Activated CD4-positive, alpha-beta memory T cell treated with anti-CD3 and anti-CD28 coated beads, Interleukin-2, amount 10 ng/mL, durations not matched to agents 7 days and 5 days (primary cell): Measurements from ENCODE around the gene NPIPB2. TPM values are rescaled to one million over a fixed set of nuclear protein-coding genes. Genes with fewer than 3 reads are reported as not detected.

Experiments
- CTCF ChIA-PET: fragments of 350-600 bp; sonication (Branson Sonifier 250); formaldehyde crosslinking; loops from one replicate; lab custom pipeline; 2021; ENCODE audit warnings: antibody characterized with exemption, inconsistent platforms; lab: Charles Lee
- POLR2A ChIA-PET: fragments of 350-600 bp; sonication (Branson Sonifier 250); formaldehyde crosslinking; loops from one replicate; lab custom pipeline; 2021; ENCODE audit warnings: antibody characterized with exemption; lab: Charles Lee
- DNase-seq: peaks from one replicate; pipeline ENCODE4 v3.0.0-alpha.2; 2020
- H3K27ac Mint-ChIP-seq: one replicate; pipeline ENCODE4 v1.8.0; 2021; ENCODE audit warnings: mild to moderate bottlenecking, mixed read lengths
- H3K27me3 Mint-ChIP-seq: one replicate; pipeline ENCODE4 v1.8.0; 2021; ENCODE audit warnings: mixed read lengths
- H3K36me3 Mint-ChIP-seq: one replicate; pipeline ENCODE4 v1.8.0; 2021; ENCODE audit warnings: low read depth, mixed read lengths
- H3K4me1 Mint-ChIP-seq: one replicate; pipeline ENCODE4 v1.8.0; 2021; ENCODE audit warnings: mixed read lengths
- H3K4me3 Mint-ChIP-seq: one replicate; pipeline ENCODE4 v1.8.0; 2021; ENCODE audit warnings: mild to moderate bottlenecking, mixed read lengths
- H3K9me3 Mint-ChIP-seq: one replicate; pipeline ENCODE4 v1.8.0; 2021; ENCODE audit warnings: mixed read lengths
- total RNA-seq, 2 experiments: library from RNA; stranded (reverse); gene quantifications; one replicate each; pipeline ENCODE4 v1.2.3, GENCODE V29; 2021

NPIPB2 gene
- total RNA-seq, 2 experiments from 2014 or later, result 5.5 to 8.1 TPM

DNA sequence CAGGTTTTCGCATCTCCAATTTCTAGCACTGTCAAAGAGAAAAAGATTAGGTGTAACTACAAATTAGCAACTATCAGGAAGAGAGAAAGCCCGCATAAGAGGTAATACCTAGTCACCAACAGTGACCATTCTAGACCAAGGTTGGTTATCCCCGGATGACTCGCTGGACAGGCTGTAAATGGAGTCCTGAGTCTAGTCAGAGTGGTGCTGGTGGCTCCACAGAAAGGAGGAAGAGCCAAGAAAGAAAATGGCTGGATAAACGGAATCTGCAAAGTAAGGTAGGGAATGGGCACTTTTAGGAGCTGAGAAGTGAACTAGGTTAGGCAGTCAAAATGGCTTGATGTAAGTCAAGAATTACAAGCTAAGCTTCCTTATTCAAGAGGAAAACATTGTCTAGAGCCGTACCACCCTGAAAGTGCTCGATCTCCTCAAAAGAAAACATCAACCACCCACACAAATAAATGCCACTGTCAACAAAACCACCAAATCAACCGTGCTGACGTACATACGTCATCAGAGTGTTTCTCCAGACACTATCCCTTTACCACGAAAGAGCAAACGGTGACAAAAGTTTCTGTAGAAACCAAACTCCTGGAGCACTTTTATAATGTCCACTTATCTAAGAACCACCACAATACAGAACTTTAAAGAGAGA, 28.3 kb downstream of the NPIPB2 start:
- POLR2A ChIA-PET, result interaction anchor here (0.6 to 4.4 kb wide), 7 partner anchors 8 to 172 kb away, joined by 3 to 23 read pairs (median 4); partner anchors contain the start of genes RSL1D1 and TXNDC11
- CTCF ChIA-PET, result interaction anchor here (0.9 to 1.1 kb wide), 2 partner anchors 71 to 518 kb away, joined by 4 read pairs; no protein-coding TSS in a partner anchor
- peak overlapping the region; percentile 88 for H3K4me3 Mint-ChIP-seq
- H3K27me3 Mint-ChIP-seq, result peaks cover 2% of the 10 kb centered on the region
- H3K27ac Mint-ChIP-seq, result peak overlapping the region; percentile 90
- peaks cover 53% of the 10 kb centered on the region for H3K4me1 Mint-ChIP-seq
- peaks cover 36% of the 10 kb centered on the region for H3K36me3 Mint-ChIP-seq
- no peaks in the 10 kb centered on the region for H3K9me3 Mint-ChIP-seq
- DNase-seq, result peak; percentile 48

DNA sequence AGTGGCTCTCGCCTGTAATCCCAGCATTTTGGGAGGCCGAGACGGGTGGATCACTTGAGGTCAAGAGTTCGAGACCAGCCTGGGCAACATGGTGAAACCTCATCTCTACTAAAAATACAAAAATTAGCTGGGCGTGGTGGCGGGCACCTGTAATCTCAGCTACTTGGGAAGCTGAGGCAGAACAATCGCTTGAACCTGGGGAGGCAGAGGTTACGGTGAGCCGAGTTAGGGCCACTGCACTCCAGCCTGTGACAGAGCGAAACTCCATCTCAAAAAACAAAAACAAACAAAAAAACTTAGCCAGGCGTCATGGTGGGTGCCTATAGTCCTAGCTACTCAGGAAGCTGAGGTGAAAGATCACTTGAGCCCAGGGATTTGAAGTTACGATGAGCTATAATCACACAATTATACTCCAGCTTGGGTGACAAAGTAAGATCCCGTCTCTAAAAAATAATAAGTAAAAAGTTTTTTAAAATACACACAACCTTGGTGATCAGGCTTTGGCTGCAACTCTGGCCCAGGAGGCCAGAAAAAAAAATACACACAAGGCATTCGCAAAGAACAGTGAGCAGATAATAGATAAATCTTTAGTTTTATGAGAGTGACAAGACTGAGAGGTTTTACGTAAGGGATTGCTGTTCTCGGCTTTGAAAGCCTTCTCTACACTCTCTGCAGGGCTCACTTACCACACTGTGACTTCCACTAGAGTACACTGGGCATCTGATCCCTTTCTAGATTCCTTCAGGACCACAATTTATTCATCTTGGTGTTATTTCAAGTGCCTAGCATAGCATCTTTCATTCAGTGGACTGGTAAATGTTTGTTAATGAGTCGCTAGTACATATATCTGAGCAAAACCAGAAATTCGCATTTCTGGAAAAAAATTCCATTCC, 31.9 kb downstream of the NPIPB2 start:
- H3K36me3 Mint-ChIP-seq, result peaks cover 52% of the 10 kb centered on the region
- peaks cover 55% of the 10 kb centered on the region for H3K4me1 Mint-ChIP-seq
- POLR2A ChIA-PET, result no interaction called here
- H3K27ac Mint-ChIP-seq, result no peak overlapping the region
- no peak for DNase-seq
- no peaks in the 10 kb centered on the region for H3K9me3 Mint-ChIP-seq
- no peaks in the 10 kb centered on the region for H3K27me3 Mint-ChIP-seq
- CTCF ChIA-PET, result interaction anchor here (0.6 kb wide), 1 partner anchor 18 kb away, joined by 3 read pairs; no protein-coding TSS in a partner anchor
- no peak overlapping the region for H3K4me3 Mint-ChIP-seq

DNA sequence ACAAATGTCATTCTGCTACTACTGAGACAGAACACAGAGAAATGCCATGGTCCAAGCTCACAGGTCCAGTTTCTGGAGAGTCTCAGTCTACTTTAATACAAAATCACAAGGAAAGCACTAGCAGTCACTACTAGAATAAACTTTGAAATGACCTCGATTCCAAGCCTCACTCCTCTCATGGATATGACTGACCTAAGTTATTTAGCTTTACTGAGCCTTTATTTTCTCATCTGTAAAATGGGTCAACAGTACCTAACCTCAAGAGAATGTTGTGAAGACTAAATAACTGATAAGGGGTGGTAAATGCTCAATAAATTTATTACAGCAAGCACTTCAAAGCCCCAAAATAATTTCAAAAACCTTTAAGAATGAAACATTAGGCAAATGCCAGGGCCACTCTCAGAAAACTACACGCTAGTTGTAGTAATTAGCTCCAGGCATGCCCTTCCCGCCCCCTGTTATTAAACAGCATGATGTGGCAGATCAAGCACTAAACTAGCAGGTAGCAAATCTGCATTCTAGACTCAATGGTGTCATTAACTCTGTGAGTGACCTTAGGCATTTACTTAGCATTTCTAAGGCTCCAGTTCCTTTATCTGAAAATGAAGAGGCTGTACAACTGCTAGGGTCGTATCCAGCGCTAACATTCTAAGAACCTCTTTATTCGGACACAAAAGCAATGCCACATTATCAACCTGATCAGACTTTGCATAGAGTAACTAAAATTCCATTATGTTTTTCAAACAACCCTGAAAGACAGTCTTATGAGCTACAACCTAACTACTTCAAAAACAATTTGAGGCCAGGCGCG, 34.5 kb downstream of the NPIPB2 start:
- CTCF ChIA-PET, result interaction anchor here (0.6 to 1.6 kb wide), 2 partner anchors 9 to 545 kb away, joined by 3 read pairs; partner anchors contain the start of gene GSPT1
- H3K4me1 Mint-ChIP-seq, result peaks cover 42% of the 10 kb centered on the region

DNA sequence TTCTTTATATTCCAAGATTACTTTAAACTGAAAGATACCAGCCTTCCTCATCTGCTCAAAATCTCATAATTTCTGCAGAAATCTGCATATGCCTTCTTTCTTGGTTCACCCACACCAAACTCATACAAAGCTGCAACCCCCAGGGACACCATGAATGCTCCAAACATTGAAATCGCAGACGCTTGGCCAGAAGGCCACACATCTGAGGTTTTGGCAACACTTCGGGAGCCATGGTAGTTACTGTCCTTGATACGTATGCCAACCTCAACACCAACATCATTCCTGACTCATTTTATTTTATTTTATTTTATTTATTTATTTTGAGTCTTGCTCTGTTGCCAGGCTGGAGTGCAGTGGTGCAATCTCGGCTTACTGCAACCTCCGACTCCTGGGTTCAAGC, 37.9 kb downstream of the NPIPB2 start:
- H3K27me3 Mint-ChIP-seq, result no peaks in the 10 kb centered on the region
- H3K9me3 Mint-ChIP-seq, result no peaks in the 10 kb centered on the region
- H3K27ac Mint-ChIP-seq, result no peak overlapping the region
- DNase-seq, result no peak
- peaks cover 41% of the 10 kb centered on the region for H3K36me3 Mint-ChIP-seq
- ChIA-PET POLR2A (interaction anchor here (1.0 kb wide), 2 partner anchors 10 to 12 kb away, joined by 3 to 4 read pairs; partner anchors contain the start of gene GSPT1), CTCF (interaction anchor here (0.8 kb wide), 1 partner anchor 107 kb away, joined by 3 read pairs; the partner anchor contains the start of gene ZC3H7A)
- peaks cover 40% of the 10 kb centered on the region for H3K4me1 Mint-ChIP-seq
- H3K4me3 Mint-ChIP-seq, result no peak overlapping the region

More for the DNA sequence above, 34.5 kb downstream of the NPIPB2 start:
- Mint-ChIP-seq H3K27ac (no peak overlapping the region), H3K9me3 (no peaks in the 10 kb centered on the region), H3K36me3 (peaks cover 40% of the 10 kb centered on the region), H3K27me3 (no peaks in the 10 kb centered on the region), H3K4me3 (no peak overlapping the region)
- POLR2A ChIA-PET, result interaction anchor here (0.7 to 0.8 kb wide), 2 partner anchors 12 to 21 kb away, joined by 3 read pairs; no protein-coding TSS in a partner anchor
- no peak for DNase-seq

DNA sequence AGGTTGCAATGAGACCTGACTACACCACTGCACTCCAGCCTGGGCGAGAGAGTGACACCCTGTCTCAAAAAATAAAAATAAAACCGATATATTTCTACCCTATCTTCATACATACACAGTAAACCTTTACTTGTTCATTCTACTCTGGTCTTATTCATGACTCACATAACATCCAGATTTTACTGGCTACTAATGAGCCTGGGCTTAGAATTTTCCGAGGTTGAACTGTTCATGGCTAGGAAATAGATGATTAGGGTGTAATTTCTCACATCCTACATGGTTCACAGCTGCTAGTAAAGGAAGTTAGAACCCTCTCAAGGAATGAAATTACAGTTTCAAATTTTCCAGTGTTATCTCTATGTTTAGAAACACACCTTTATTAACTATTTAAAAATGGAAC, 40.8 kb downstream of the NPIPB2 start:
- Mint-ChIP-seq H3K36me3 (peaks cover 36% of the 10 kb centered on the region), H3K4me1 (peaks cover 45% of the 10 kb centered on the region), H3K27me3 (no peaks in the 10 kb centered on the region), H3K27ac (peak overlapping the region; percentile 44), H3K9me3 (no peaks in the 10 kb centered on the region), H3K4me3 (no peak overlapping the region)
- no peak for DNase-seq
- ChIA-PET POLR2A (interaction anchor here (1.1 to 1.3 kb wide), 2 partner anchors 13 to 103 kb away, joined by 3 read pairs; no protein-coding TSS in a partner anchor), CTCF (interaction anchor here (1.0 kb wide), 1 partner anchor 104 kb away, joined by 6 read pairs; the partner anchor contains the start of gene ZC3H7A)

DNA sequence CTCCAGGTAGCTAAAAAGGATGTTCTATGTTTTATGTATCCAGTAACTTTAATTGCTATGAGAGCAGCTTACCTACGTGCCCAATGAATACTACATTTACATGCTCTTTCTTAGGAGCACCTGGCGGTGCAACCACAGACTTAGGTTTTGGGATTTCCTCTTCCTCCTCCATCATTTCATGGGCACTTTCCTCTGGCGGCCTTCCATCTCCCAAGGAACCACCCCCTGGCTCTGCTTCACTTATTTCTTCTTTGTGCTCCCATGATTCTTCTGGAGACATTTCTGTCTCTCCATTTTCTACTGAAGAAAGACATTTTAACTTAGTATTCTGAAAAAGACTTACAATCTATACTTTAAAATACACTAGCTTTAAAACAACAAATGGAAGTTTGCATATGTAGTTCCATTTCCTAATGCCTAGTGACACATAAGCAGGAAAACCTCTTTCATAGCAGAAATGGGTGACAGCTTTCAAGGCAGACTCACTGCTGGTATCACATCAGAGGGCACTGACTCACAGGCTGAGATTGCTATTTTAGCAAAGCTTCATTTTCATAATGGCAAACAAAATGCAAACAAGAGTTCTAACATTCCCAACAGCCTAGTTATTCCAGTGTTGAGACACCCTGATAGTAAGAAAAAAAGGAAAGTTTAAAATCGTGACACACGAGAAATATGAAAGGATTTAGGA, 45.2 kb downstream of the NPIPB2 start:
- POLR2A ChIA-PET, result interaction anchor here (1.2 to 1.9 kb wide), 2 partner anchors 16 to 18 kb away, joined by 3 to 6 read pairs; partner anchors contain the start of gene GSPT1
- Mint-ChIP-seq H3K9me3 (no peaks in the 10 kb centered on the region), H3K27me3 (no peaks in the 10 kb centered on the region), H3K27ac (peak overlapping the region; percentile 0), H3K4me3 (no peak overlapping the region), H3K4me1 (peaks cover 39% of the 10 kb centered on the region), H3K36me3 (peaks cover 36% of the 10 kb centered on the region)
- no peak for DNase-seq
- CTCF ChIA-PET, result no interaction called here

DNA sequence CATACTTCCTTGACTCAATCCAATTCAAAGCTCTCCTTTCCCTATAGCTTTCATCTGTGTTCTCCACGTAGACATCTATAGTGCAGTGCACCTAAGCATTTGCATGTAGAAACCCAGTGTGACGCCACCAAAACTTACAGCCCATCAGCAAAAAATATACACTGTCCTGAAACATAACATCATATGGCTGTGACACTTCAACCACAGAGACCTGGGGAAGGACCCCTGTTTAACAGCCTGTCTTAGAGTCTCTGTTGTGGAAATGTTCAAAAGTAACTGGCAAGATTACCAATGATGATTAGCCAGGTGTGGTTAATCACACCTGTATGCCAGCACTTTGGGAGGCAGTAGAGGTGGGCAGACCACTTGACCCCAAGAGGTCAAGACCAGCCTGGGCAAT, 48.3 kb downstream of the NPIPB2 start:
- H3K4me3 Mint-ChIP-seq, result no peak overlapping the region
- no peak overlapping the region for H3K27ac Mint-ChIP-seq

DNA sequence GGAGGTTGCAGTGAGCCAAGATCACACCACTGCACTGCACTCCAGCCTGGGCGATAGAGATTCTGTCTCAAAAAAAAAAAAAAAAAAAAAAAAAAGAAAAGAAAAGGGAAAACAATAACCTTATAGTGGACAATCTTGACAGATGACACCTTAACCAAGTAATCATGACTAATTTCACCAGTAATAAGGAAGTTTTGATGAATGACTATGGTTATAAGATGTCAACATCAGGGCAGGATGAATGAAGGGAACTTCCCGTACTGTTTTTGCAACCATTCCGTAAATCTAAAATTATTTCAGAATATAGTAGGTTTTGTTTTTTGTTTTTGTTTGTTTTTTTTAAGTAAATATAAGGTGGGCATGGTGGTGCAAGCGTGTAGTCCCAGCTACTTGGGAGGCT, 49.1 kb downstream of the NPIPB2 start:
- Mint-ChIP-seq H3K36me3 (peaks cover 38% of the 10 kb centered on the region), H3K27me3 (no peaks in the 10 kb centered on the region), H3K4me1 (peaks cover 11% of the 10 kb centered on the region), H3K27ac (no peak overlapping the region), H3K9me3 (no peaks in the 10 kb centered on the region), H3K4me3 (no peak overlapping the region)
- DNase-seq, result no peak
- POLR2A ChIA-PET, result no interaction called here
- CTCF ChIA-PET, result interaction anchor here (0.6 to 0.7 kb wide), 2 partner anchors 17 to 218 kb away, joined by 3 read pairs; no protein-coding TSS in a partner anchor

More for the DNA sequence above, 48.3 kb downstream of the NPIPB2 start:
- ChIA-PET CTCF (no interaction called here), POLR2A (interaction anchor here (1.1 kb wide), 1 partner anchor 22 kb away, joined by 3 read pairs; the partner anchor contains the start of gene GSPT1)
- H3K36me3 Mint-ChIP-seq, result peaks cover 37% of the 10 kb centered on the region
- DNase-seq, result no peak
- H3K27me3 Mint-ChIP-seq, result no peaks in the 10 kb centered on the region
- H3K9me3 Mint-ChIP-seq, result no peaks in the 10 kb centered on the region
- H3K4me1 Mint-ChIP-seq, result peaks cover 15% of the 10 kb centered on the region

DNA sequence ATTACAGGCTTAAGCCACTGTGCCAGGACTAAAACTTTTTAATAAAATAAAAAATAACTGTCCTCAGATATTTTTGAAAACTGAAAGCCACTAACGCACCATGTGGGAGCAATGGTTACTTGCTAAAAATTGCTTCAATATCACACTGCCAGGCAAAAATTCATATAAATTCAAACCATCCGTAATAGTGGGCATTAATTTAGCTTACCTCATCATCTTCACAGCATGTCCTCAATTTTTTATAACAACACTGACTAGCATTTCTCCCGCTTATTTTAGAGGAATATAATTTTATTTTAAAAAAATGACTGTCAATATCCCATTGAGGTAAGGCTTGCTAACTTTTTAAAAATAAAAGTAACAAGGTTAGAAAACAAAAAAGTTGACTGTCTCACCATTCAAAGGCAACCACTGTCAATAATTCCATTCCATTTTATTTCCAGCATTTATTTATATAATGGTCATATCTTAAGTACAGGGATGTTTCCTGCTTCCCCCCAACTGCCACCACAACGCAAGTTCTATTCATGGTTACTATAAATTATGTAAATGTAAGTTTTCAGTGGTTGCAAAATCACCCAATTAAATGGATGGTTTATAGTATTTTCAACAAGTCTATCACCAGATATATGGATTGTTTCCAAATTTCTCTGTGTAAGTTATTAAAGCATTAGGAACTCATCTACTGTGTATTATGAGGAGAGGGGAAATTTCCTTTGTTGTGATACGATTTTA, 51.4 kb downstream of the NPIPB2 start:
- peaks cover 2% of the 10 kb centered on the region for H3K4me1 Mint-ChIP-seq
- POLR2A ChIA-PET, result interaction anchor here (1.2 kb wide), 1 partner anchor 12 kb away, joined by 3 read pairs; no protein-coding TSS in a partner anchor
- no peaks in the 10 kb centered on the region for H3K27me3 Mint-ChIP-seq
- peaks cover 49% of the 10 kb centered on the region for H3K36me3 Mint-ChIP-seq
- no peak overlapping the region for H3K27ac Mint-ChIP-seq
- CTCF ChIA-PET, result no interaction called here
- H3K9me3 Mint-ChIP-seq, result no peaks in the 10 kb centered on the region
- no peak for DNase-seq
- H3K4me3 Mint-ChIP-seq, result no peak overlapping the region

DNA sequence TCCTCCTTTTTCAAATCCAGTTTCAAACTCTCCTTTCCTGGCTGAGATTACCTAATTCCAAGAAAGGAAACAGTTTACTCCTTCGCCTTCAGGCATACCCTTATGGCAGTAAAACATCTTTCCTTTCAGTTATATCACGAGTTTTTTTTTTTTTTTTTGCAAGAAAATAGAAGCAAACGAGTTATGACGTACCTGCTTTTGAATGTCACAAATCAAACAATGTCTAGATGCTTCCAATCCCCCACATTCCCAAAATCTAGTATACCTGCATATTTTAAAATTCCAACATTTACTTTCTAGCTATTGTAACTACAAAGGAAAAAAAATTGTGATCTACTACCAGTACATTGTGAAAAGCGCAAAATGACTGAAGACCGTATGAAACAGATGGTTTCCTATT, 55.0 kb downstream of the NPIPB2 start:
- no peaks in the 10 kb centered on the region for H3K4me1 Mint-ChIP-seq
- no peak overlapping the region for H3K27ac Mint-ChIP-seq
- H3K4me3 Mint-ChIP-seq, result no peak overlapping the region
- H3K27me3 Mint-ChIP-seq, result no peaks in the 10 kb centered on the region
- CTCF ChIA-PET, result no interaction called here
- H3K9me3 Mint-ChIP-seq, result no peaks in the 10 kb centered on the region
- H3K36me3 Mint-ChIP-seq, result peaks cover 53% of the 10 kb centered on the region
- DNase-seq, result no peak
- POLR2A ChIA-PET, result interaction anchor here (1.3 kb wide), 1 partner anchor 20 kb away, joined by 3 read pairs; no protein-coding TSS in a partner anchor

DNA sequence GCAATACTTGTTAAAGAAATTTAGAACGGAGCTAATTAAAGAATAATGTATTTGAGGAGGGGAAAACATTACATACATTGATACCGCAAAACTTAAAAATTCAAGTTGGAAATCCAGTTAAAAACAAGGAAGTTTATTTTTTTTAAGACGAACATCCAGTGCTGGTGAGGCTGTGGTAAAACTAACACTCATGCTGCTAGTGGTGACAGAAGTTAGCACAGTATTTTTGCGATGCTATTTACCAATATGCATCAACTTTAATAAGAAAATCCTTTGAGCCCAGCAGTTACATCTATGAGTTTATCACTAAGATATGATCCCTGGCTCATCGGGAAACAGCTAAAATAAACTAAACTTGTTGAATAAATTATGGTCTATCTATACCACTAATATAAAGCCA, 57.8 kb downstream of the NPIPB2 start:
- H3K4me1 Mint-ChIP-seq, result peaks cover 7% of the 10 kb centered on the region
- H3K27ac Mint-ChIP-seq, result no peak overlapping the region
- H3K4me3 Mint-ChIP-seq, result no peak overlapping the region

More for the DNA sequence above, 57.8 kb downstream of the NPIPB2 start:
- no peaks in the 10 kb centered on the region for H3K9me3 Mint-ChIP-seq
- ChIA-PET POLR2A (no interaction called here), CTCF (interaction anchor here (0.7 to 3.0 kb wide), 2 partner anchors 184 to 215 kb away, joined by 3 to 8 read pairs; no protein-coding TSS in a partner anchor)
- peaks cover 59% of the 10 kb centered on the region for H3K36me3 Mint-ChIP-seq
- DNase-seq, result no peak
- H3K27me3 Mint-ChIP-seq, result no peaks in the 10 kb centered on the region
